ENCODE measurements around the gene VPS9D1. TPM values are rescaled to one million over a fixed set of nuclear protein-coding genes. Genes with fewer than 3 reads are reported as not detected.

VPS9D1 gene
- total RNA-seq, 1 experiment from 2014 or later = 4.2 TPM

DNA sequence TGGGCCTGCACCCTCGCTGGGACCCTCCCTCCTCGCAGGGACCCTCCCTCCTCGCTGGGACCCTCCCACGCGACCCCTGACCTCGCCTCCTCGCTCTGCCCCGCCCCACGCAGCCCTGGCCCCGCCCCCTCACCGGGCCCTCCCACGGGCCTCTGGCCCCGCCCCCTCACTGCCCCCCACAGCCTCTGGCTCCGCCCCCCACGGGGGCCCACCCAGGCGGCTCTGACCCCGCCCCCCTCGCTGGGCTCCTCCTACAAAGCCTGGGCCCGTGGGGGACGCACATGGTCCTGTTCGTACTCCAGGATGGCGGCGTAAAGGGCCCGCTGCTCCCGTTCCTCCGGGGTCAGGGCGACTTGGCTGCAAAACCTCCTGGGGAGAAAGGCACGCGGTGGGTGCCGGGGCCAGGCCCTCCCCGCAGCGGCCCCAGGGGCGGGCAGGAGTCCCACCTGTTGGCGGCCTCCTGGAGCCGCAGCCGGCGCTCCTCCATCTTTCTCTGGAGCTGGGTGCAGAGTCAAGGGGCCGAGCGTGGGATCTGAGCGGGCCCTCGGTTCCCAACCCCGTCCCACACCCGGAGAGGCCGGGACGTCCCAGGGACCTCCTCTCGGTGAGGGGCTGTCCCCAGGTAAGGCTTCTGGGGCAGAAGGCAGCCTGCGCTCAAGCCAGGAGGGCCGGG lies 9.0 kb downstream of the VPS9D1 start (continued):
- TF ChIP-seq, protein P1, sequence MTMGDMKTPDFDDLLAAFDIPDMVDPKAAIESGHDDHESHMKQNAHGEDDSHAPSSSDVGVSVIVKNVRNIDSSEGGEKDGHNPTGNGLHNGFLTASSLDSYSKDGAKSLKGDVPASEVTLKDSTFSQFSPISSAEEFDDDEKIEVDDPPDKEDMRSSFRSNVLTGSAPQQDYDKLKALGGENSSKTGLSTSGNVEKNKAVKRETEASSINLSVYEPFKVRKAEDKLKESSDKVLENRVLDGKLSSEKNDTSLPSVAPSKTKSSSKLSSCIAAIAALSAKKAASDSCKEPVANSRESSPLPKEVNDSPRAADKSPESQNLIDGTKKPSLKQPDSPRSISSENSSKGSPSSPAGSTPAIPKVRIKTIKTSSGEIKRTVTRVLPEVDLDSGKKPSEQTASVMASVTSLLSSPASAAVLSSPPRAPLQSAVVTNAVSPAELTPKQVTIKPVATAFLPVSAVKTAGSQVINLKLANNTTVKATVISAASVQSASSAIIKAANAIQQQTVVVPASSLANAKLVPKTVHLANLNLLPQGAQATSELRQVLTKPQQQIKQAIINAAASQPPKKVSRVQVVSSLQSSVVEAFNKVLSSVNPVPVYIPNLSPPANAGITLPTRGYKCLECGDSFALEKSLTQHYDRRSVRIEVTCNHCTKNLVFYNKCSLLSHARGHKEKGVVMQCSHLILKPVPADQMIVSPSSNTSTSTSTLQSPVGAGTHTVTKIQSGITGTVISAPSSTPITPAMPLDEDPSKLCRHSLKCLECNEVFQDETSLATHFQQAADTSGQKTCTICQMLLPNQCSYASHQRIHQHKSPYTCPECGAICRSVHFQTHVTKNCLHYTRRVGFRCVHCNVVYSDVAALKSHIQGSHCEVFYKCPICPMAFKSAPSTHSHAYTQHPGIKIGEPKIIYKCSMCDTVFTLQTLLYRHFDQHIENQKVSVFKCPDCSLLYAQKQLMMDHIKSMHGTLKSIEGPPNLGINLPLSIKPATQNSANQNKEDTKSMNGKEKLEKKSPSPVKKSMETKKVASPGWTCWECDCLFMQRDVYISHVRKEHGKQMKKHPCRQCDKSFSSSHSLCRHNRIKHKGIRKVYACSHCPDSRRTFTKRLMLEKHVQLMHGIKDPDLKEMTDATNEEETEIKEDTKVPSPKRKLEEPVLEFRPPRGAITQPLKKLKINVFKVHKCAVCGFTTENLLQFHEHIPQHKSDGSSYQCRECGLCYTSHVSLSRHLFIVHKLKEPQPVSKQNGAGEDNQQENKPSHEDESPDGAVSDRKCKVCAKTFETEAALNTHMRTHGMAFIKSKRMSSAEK (CRISPR knock-in tag; IDR thresholded peaks at IDR 0.05; ENCODE audit: borderline replicate concordance) = no peak
- TF ChIP-seq, protein P2, sequence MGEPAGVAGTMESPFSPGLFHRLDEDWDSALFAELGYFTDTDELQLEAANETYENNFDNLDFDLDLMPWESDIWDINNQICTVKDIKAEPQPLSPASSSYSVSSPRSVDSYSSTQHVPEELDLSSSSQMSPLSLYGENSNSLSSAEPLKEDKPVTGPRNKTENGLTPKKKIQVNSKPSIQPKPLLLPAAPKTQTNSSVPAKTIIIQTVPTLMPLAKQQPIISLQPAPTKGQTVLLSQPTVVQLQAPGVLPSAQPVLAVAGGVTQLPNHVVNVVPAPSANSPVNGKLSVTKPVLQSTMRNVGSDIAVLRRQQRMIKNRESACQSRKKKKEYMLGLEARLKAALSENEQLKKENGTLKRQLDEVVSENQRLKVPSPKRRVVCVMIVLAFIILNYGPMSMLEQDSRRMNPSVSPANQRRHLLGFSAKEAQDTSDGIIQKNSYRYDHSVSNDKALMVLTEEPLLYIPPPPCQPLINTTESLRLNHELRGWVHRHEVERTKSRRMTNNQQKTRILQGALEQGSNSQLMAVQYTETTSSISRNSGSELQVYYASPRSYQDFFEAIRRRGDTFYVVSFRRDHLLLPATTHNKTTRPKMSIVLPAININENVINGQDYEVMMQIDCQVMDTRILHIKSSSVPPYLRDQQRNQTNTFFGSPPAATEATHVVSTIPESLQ (CRISPR knock-in tag; IDR thresholded peaks at IDR 0.05) = no peak
- TF ChIP-seq, protein P3, sequence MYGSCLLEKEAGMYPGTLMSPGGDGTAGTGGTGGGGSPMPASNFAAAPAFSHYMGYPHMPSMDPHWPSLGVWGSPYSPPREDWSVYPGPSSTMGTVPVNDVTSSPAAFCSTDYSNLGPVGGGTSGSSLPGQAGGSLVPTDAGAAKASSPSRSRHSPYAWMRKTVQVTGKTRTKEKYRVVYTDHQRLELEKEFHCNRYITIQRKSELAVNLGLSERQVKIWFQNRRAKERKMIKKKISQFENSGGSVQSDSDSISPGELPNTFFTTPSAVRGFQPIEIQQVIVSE (CRISPR knock-in tag; IDR thresholded peaks at IDR 0.05; ENCODE audit: borderline replicate concordance) = no peak
- TF ChIP-seq, protein P4, sequence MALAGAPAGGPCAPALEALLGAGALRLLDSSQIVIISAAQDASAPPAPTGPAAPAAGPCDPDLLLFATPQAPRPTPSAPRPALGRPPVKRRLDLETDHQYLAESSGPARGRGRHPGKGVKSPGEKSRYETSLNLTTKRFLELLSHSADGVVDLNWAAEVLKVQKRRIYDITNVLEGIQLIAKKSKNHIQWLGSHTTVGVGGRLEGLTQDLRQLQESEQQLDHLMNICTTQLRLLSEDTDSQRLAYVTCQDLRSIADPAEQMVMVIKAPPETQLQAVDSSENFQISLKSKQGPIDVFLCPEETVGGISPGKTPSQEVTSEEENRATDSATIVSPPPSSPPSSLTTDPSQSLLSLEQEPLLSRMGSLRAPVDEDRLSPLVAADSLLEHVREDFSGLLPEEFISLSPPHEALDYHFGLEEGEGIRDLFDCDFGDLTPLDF (CRISPR knock-in tag; IDR thresholded peaks at IDR 0.05) = no peak
- TF ChIP-seq NR1H2 (CRISPR knock-in tag; IDR thresholded peaks at IDR 0.05) = no peak
- TF ChIP-seq, protein P5, sequence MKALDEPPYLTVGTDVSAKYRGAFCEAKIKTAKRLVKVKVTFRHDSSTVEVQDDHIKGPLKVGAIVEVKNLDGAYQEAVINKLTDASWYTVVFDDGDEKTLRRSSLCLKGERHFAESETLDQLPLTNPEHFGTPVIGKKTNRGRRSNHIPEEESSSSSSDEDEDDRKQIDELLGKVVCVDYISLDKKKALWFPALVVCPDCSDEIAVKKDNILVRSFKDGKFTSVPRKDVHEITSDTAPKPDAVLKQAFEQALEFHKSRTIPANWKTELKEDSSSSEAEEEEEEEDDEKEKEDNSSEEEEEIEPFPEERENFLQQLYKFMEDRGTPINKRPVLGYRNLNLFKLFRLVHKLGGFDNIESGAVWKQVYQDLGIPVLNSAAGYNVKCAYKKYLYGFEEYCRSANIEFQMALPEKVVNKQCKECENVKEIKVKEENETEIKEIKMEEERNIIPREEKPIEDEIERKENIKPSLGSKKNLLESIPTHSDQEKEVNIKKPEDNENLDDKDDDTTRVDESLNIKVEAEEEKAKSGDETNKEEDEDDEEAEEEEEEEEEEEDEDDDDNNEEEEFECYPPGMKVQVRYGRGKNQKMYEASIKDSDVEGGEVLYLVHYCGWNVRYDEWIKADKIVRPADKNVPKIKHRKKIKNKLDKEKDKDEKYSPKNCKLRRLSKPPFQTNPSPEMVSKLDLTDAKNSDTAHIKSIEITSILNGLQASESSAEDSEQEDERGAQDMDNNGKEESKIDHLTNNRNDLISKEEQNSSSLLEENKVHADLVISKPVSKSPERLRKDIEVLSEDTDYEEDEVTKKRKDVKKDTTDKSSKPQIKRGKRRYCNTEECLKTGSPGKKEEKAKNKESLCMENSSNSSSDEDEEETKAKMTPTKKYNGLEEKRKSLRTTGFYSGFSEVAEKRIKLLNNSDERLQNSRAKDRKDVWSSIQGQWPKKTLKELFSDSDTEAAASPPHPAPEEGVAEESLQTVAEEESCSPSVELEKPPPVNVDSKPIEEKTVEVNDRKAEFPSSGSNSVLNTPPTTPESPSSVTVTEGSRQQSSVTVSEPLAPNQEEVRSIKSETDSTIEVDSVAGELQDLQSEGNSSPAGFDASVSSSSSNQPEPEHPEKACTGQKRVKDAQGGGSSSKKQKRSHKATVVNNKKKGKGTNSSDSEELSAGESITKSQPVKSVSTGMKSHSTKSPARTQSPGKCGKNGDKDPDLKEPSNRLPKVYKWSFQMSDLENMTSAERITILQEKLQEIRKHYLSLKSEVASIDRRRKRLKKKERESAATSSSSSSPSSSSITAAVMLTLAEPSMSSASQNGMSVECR (CRISPR knock-in tag; IDR thresholded peaks at IDR 0.05; ENCODE audit: borderline replicate concordance) = peak; percentile 62; the same call in 1 of the 2 replicates
- no peak for TF ChIP-seq SOX15 (CRISPR knock-in tag; IDR thresholded peaks at IDR 0.05)
- no peak for TF ChIP-seq ZNF396 (CRISPR knock-in tag; IDR thresholded peaks at IDR 0.05; ENCODE audit: borderline replicate concordance)
- TF ChIP-seq MYBL2 (CRISPR knock-in tag; IDR thresholded peaks at IDR 0.05) = no peak
- no peak for TF ChIP-seq ETV6 (CRISPR knock-in tag; IDR thresholded peaks at IDR 0.05)
- TF ChIP-seq ZNF423 (CRISPR knock-in tag; IDR thresholded peaks at IDR 0.05) = peak; percentile 57; the same call in 1 of the 2 replicates
- TF ChIP-seq, protein P6, sequence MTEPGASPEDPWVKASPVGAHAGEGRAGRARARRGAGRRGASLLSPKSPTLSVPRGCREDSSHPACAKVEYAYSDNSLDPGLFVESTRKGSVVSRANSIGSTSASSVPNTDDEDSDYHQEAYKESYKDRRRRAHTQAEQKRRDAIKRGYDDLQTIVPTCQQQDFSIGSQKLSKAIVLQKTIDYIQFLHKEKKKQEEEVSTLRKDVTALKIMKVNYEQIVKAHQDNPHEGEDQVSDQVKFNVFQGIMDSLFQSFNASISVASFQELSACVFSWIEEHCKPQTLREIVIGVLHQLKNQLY (CRISPR knock-in tag; IDR thresholded peaks at IDR 0.05) = no peak

Measured in WTC11 (cell line).